T-cell (primary cell): ENCODE data around the gene ADK. TPM values are rescaled to one million over a fixed set of nuclear protein-coding genes. Genes with fewer than 3 reads are reported as not detected.
"Not testable (repeated sequence)": the region's sequence is repeated elsewhere in the genome, so short reads cannot be mapped to it uniquely, and the experiment has no call there.

Source experiments
- ATAC-seq, 4 experiments: fragments of 200-7000 bp in 3 of 4; fragments of 150-1000 bp in 1 of 4; cut with Tn5 transposase; replicated peaks in 1 of 4; 1 replicate in 3 of 4; 2 replicates in 1 of 4; pipeline ENCODE4 v1.10.0; 2021; ENCODE audit warnings: moderate library complexity in 3 of 4, mild to moderate bottlenecking in 2 of 4, moderate number of reproducible peaks in 1 of 4
- CTCF ChIA-PET, 2 donors: fragments of 300-600 bp; sonication (Branson Sonifier 250); formaldehyde crosslinking; loops; one replicate each; lab custom pipeline; 2022; ENCODE audit warnings: antibody characterized with exemption in 2 of 2; lab: Charles Lee
- POLR2A ChIA-PET, 2 donors: fragments of 300-600 bp; sonication (Branson Sonifier 250); formaldehyde crosslinking; loops; one replicate each; lab custom pipeline; 2022; ENCODE audit warnings: antibody characterized with exemption in 2 of 2; lab: Charles Lee
- DNase-seq, 35 experiments: peaks; one replicate each; pipeline versions ENCODE4 v3.0.0 to v3.0.0-alpha.2; 2013 to 2023
- H3K27ac ChIP-seq: one replicate; pipeline ENCODE4 v1.5.1; 2013; ENCODE audit warnings: low read length
- H3K27me3 ChIP-seq, 2 experiments: replicated peaks in 1 of 2; 1 replicate in 1 of 2; 2 replicates in 1 of 2; pipeline versions ENCODE4 v1.6.1 to v1.7.0; 2013; ENCODE audit warnings: low read length in 1 of 2, mixed read lengths in 1 of 2; ENCODE audit not compliant: control insufficient read depth in 2 of 2, insufficient read depth in 2 of 2; ENCODE audit errors: extremely low read depth in 1 of 2
- H3K36me3 ChIP-seq, 2 donors: 1 replicate in 1 of 2; 2 replicates in 1 of 2; pipeline versions ENCODE4 v1.6.1 to v1.7.0; 2013; ENCODE audit warnings: low read length in 1 of 2; ENCODE audit not compliant: control insufficient read depth in 2 of 2, insufficient read depth in 1 of 2; ENCODE audit errors: extremely low read depth in 1 of 2
- H3K4me1 ChIP-seq, 2 experiments: 1 replicate in 1 of 2; 2 replicates in 1 of 2; pipeline versions ENCODE4 v1.6.1 to v1.7.0; 2013; ENCODE audit warnings: low read length in 2 of 2, mixed read lengths in 1 of 2; ENCODE audit not compliant: insufficient read depth in 2 of 2, control insufficient read depth in 1 of 2; ENCODE audit errors: extremely low read depth in 1 of 2
- H3K4me3 ChIP-seq, 2 donors: 1 replicate in 1 of 2; 2 replicates in 1 of 2; pipeline versions ENCODE4 v1.5.1 to v1.7.0; 2013; ENCODE audit warnings: mild to moderate bottlenecking in 2 of 2, low read length in 1 of 2, moderate library complexity in 1 of 2; ENCODE audit not compliant: control insufficient read depth in 1 of 2; ENCODE audit errors: extremely low read depth in 1 of 2
- H3K9me3 ChIP-seq: 2 replicates; pipeline ENCODE4 v1.7.0; 2013
- H3K27ac Mint-ChIP-seq, 2 donors: one replicate each; pipeline ENCODE4 v1.8.0; 2020 to 2021; ENCODE audit warnings: mild to moderate bottlenecking in 2 of 2, mixed read lengths in 2 of 2
- H3K27me3 Mint-ChIP-seq, 2 donors: one replicate each; pipeline ENCODE4 v1.8.0; 2021 to 2022; ENCODE audit warnings: mixed read lengths in 2 of 2
- H3K36me3 Mint-ChIP-seq: one replicate; pipeline ENCODE4 v1.8.0; 2021; ENCODE audit warnings: mixed read lengths
- H3K4me1 Mint-ChIP-seq, 3 donors: one replicate each; pipeline ENCODE4 v1.8.0; 2020 to 2022; ENCODE audit warnings: mixed read lengths in 3 of 3, mild to moderate bottlenecking in 1 of 3
- H3K4me3 Mint-ChIP-seq, 3 donors: one replicate each; pipeline ENCODE4 v1.8.0; 2020 to 2022; ENCODE audit warnings: mild to moderate bottlenecking in 3 of 3, mixed read lengths in 3 of 3, moderate library complexity in 3 of 3
- H3K9me3 Mint-ChIP-seq, 3 donors: one replicate each; pipeline ENCODE4 v1.8.0; 2020 to 2022; ENCODE audit warnings: mixed read lengths in 3 of 3
- whole genome bisulfite sequencing: methylation state at CpG from one replicate; pipeline ENCODE4 v1.1.5; 2013; ENCODE audit warnings: missing lambda C conversion rate; ENCODE audit not compliant: insufficient coverage; 5-methylcytosine and 5-hydroxymethylcytosine counted together
- total RNA-seq, 35 experiments: library from RNA in 6 of 35; stranded (reverse) in 6 of 35; fragments of 120-200 nt in 1 of 35; gene quantifications; one replicate each; pipeline versions ENCODE4 v1.2.1 to v1.2.4 and lab custom pipeline; 2013 to 2026

ADK gene
- total RNA-seq, 5 donors from 2014 or later (not counting 1 experiment from before 2014, with no cell fraction given), result 20.7 to 32.8 (median 23.6) TPM

- 93% methylated on average over 4 of the region's 5 CpGs for WGBS
- DNase-seq, H3K27me3 ChIP-seq, H3K4me3 ChIP-seq, H3K27me3 Mint-ChIP-seq, H3K4me1 ChIP-seq, H3K4me1 Mint-ChIP-seq, H3K4me3 Mint-ChIP-seq, H3K9me3 Mint-ChIP-seq, H3K27ac ChIP-seq, ATAC-seq, H3K36me3 ChIP-seq, H3K27ac Mint-ChIP-seq, H3K9me3 ChIP-seq: not testable (repeated sequence)
- ChIA-PET POLR2A (interaction anchor here in 1 of 2 donors (0.6 to 0.7 kb wide), 2 partner anchors 304 to 483 kb away, joined by 3 to 5 read pairs; no protein-coding TSS in a partner anchor), CTCF (interaction anchor here in 1 of 2 donors (0.7 kb wide), 1 partner anchor 49 kb away, joined by 3 read pairs; no protein-coding TSS in a partner anchor)
- peaks cover 46% of the 10 kb centered on the region for H3K36me3 Mint-ChIP-seq
Observed at GRCh38 chr10:74527611-74528010, 376.6 kb downstream of the ADK start.

GRCh38 chr10:74529205-74529604, 378.2 kb downstream of the ADK start:
- no peak for ATAC-seq
- H3K4me3 ChIP-seq, result no peak overlapping the region
- ChIA-PET CTCF (interaction anchor here in 1 of 2 donors (0.5 kb wide), 1 partner anchor 13 kb away, joined by 3 read pairs; no protein-coding TSS in a partner anchor), POLR2A (no interaction called here)
- no peaks in the 10 kb centered on the region for H3K4me1 ChIP-seq
- no peak overlapping the region for H3K4me3 Mint-ChIP-seq
- no CpG with 5 or more reads among the region's 1 CpG for WGBS
- no peaks in the 10 kb centered on the region for H3K27me3 ChIP-seq
- H3K36me3 ChIP-seq, result peaks cover 0 to 3% of the 10 kb centered on the region in 2 donors
- H3K4me1 Mint-ChIP-seq, result no peaks in the 10 kb centered on the region
- peaks cover 38% of the 10 kb centered on the region for H3K36me3 Mint-ChIP-seq
- no peaks in the 10 kb centered on the region for H3K9me3 Mint-ChIP-seq
- no peak overlapping the region for H3K27ac Mint-ChIP-seq
- H3K9me3 ChIP-seq, result no peaks in the 10 kb centered on the region
- no peaks in the 10 kb centered on the region for H3K27me3 Mint-ChIP-seq
- no peak overlapping the region for H3K27ac ChIP-seq
- no peak for DNase-seq

DNA sequence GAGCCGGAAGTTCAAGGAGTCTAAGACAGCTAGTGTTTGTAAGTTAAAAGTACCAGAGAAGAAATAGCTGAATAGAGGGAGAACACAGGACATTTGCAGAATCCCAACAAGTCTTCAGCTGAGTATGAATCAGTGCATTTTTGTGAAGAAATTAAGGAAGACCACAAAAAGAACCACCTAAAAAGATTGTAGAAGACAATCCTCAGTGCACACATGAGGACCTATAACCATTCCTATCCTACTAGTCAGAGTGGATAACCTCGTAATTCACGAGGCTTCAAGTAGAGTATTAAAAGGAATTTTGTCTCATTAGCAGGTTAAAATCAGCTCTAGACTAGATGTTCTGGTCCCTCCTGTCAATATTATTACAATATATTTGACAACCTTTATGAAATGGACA, 380.0 kb downstream of the ADK start:
- Histone ChIP-seq H3K36me3 (peaks cover 0 to 3% of the 10 kb centered on the region in 2 donors), H3K9me3 (no peaks in the 10 kb centered on the region), H3K27me3 (no peaks in the 10 kb centered on the region), H3K27ac (no peak overlapping the region), H3K4me1 (no peaks in the 10 kb centered on the region), H3K4me3 (no peak overlapping the region)
- peaks cover 38% of the 10 kb centered on the region for H3K36me3 Mint-ChIP-seq
- H3K4me3 Mint-ChIP-seq, result no peak overlapping the region
- ChIA-PET POLR2A (no interaction called here), CTCF (interaction anchor here in 1 of 2 donors (0.5 kb wide), 1 partner anchor 340 kb away, joined by 7 read pairs; no protein-coding TSS in a partner anchor)
- no peaks in the 10 kb centered on the region for H3K9me3 Mint-ChIP-seq
- WGBS, result 100% methylated on average over 1 of the region's 3 CpGs
- ATAC-seq (no peak), DNase-seq (no peak)
- H3K27me3 Mint-ChIP-seq, result no peaks in the 10 kb centered on the region
- no peak overlapping the region for H3K27ac Mint-ChIP-seq
- H3K4me1 Mint-ChIP-seq, result no peaks in the 10 kb centered on the region

- Histone ChIP-seq H3K36me3 (no peaks in the 10 kb centered on the region), H3K4me3 (no peak overlapping the region), H3K9me3 (no peaks in the 10 kb centered on the region), H3K27ac (no peak overlapping the region), H3K4me1 (no peaks in the 10 kb centered on the region), H3K27me3 (no peaks in the 10 kb centered on the region)
- H3K27me3 Mint-ChIP-seq, result no peaks in the 10 kb centered on the region
- no peak overlapping the region for H3K27ac Mint-ChIP-seq
- POLR2A ChIA-PET, result no interaction called here
- peaks cover 11% of the 10 kb centered on the region for H3K36me3 Mint-ChIP-seq
- CTCF ChIA-PET, result no interaction called here
- peaks cover 11 to 19% (median 14%) of the 10 kb centered on the region in 3 donors for H3K4me1 Mint-ChIP-seq
- peaks cover 0 to 3% (median 0%) of the 10 kb centered on the region in 3 donors for H3K9me3 Mint-ChIP-seq
- ATAC-seq (no peak), DNase-seq (no peak)
- no peak overlapping the region for H3K4me3 Mint-ChIP-seq
- no CpG with 5 or more reads among the region's 2 CpGs for WGBS
Observed at GRCh38 chr10:74539317-74539716, 388.3 kb downstream of the ADK start.

DNA sequence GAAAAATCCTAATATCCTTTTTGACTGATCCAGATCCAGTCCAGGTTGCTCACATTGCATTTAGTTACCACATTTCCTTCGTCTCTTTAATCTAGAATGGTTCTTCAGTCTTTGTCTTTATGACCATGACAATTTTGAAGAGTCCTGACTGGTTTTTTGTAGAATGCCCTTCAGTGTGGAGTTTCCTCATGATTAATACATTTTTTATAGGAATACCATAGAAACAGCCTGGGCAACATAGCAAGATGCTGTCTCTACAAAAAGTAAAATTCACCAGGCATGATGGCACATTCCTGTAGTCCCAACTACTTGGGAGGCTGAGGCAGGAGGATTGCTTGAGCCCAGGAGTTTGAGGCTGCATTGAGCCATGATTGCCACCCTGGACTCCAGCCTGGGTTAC, 390.4 kb downstream of the ADK start:
- ChIA-PET CTCF (no interaction called here), POLR2A (no interaction called here)
- H3K4me3 Mint-ChIP-seq, result no peak overlapping the region
- peaks cover 14% of the 10 kb centered on the region for H3K36me3 Mint-ChIP-seq
- H3K4me3 ChIP-seq, result no peak overlapping the region
- ATAC-seq (no peak), DNase-seq (no peak)
- H3K27ac Mint-ChIP-seq, result no peak overlapping the region
- H3K4me1 ChIP-seq, result no peaks in the 10 kb centered on the region
- peaks cover 0 to 3% (median 0%) of the 10 kb centered on the region in 3 donors for H3K9me3 Mint-ChIP-seq
- H3K36me3 ChIP-seq, result no peaks in the 10 kb centered on the region
- no peaks in the 10 kb centered on the region for H3K9me3 ChIP-seq
- no CpG with 5 or more reads among the region's 1 CpG for WGBS
- H3K27me3 ChIP-seq, result no peaks in the 10 kb centered on the region
- no peaks in the 10 kb centered on the region for H3K27me3 Mint-ChIP-seq
- no peak overlapping the region for H3K27ac ChIP-seq
- peaks cover 9 to 18% (median 12%) of the 10 kb centered on the region in 3 donors for H3K4me1 Mint-ChIP-seq

DNA sequence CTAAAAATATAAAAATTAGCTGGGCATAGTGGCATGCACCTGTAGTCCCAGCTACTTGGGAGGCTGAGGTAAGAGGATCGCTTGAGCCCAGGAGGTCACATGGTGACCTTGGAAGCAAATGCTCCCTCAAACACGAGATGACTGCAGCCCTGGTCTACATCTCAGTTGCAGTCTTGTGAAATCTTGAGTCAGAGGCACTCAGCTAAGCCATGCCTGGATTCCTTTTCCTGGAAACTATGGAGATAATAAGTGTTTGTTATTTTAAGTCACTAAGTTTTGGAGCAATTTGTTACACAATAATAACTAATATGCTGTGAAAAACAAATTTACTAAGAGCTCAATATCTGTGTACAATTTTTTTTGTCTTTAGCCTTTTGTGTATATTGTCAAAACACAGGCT, 391.1 kb downstream of the ADK start:
- Mint-ChIP-seq H3K36me3 (peaks cover 8% of the 10 kb centered on the region), H3K27ac (no peak overlapping the region), H3K4me1 (peaks cover 4 to 12% (median 9%) of the 10 kb centered on the region in 3 donors), H3K9me3 (no peaks in the 10 kb centered on the region), H3K27me3 (no peaks in the 10 kb centered on the region), H3K4me3 (no peak overlapping the region)
- Histone ChIP-seq H3K4me3 (no peak overlapping the region), H3K4me1 (no peaks in the 10 kb centered on the region), H3K36me3 (no peaks in the 10 kb centered on the region), H3K27ac (no peak overlapping the region), H3K27me3 (no peaks in the 10 kb centered on the region), H3K9me3 (no peaks in the 10 kb centered on the region)
- WGBS, result 100% methylated on average over 2 of the region's 2 CpGs
- ATAC-seq (no peak), DNase-seq (no peak)
- POLR2A ChIA-PET, result interaction anchor here (0.5 to 1.0 kb wide), 2 partner anchors 17 to 48 kb away, joined by 3 read pairs; no protein-coding TSS in a partner anchor
- CTCF ChIA-PET, result interaction anchor here in 1 of 2 donors (1.0 kb wide), 1 partner anchor 109 kb away, joined by 3 read pairs; no protein-coding TSS in a partner anchor
